ENCODE results near the gene STOM.
A peak's percentile ranks its signal among the peaks of the same experiment; 100 is the strongest.
"Not testable (repeated sequence)": the region's sequence is repeated elsewhere in the genome, so short reads cannot be mapped to it uniquely, and the experiment has no call there.

Gene STOM

GRCh38 chr9:121294151-121294743 lies 75.8 kb downstream of the STOM start:
- DNase-seq (ENCODE audit: low read depth): no peak
- no peak overlapping the region for H3K4me3 ChIP-seq (ENCODE audit: low read length)
- TF ChIP-seq, protein P1, sequence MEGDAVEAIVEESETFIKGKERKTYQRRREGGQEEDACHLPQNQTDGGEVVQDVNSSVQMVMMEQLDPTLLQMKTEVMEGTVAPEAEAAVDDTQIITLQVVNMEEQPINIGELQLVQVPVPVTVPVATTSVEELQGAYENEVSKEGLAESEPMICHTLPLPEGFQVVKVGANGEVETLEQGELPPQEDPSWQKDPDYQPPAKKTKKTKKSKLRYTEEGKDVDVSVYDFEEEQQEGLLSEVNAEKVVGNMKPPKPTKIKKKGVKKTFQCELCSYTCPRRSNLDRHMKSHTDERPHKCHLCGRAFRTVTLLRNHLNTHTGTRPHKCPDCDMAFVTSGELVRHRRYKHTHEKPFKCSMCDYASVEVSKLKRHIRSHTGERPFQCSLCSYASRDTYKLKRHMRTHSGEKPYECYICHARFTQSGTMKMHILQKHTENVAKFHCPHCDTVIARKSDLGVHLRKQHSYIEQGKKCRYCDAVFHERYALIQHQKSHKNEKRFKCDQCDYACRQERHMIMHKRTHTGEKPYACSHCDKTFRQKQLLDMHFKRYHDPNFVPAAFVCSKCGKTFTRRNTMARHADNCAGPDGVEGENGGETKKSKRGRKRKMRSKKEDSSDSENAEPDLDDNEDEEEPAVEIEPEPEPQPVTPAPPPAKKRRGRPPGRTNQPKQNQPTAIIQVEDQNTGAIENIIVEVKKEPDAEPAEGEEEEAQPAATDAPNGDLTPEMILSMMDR (IDR thresholded peaks at IDR 0.05; ENCODE audit: insufficient read depth, low read depth, low read length, missing control alignments): no peak

DNA sequence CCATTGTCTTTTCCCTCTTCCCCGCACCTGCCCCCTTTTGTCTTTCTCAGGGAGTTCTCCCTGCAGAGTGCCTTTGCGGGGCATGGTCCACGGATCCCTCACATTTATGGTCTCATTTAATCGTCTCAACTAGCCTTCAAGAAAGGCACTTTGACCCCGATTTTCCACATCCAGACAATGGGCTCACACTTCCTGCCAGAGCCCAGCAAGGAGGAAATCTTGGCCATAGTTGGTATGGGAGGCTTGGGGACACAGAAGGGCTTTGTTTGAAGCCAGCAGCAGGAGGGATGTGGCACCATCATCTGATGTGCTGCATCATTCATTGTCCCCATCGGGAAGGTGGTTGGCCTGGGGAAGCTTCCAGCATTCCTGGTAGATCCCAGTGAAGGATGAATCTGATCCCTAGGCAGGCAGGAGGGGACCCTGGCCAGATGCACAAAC lies 77.2 kb downstream of the STOM start:
- no peak for DNase-seq (ENCODE audit: low read depth)
- TF ChIP-seq, protein P1 (IDR thresholded peaks at IDR 0.05; ENCODE audit: insufficient read depth, low read depth, low read length, missing control alignments): no peak
- H3K4me3 ChIP-seq (ENCODE audit: low read length): no peak overlapping the region

DNA sequence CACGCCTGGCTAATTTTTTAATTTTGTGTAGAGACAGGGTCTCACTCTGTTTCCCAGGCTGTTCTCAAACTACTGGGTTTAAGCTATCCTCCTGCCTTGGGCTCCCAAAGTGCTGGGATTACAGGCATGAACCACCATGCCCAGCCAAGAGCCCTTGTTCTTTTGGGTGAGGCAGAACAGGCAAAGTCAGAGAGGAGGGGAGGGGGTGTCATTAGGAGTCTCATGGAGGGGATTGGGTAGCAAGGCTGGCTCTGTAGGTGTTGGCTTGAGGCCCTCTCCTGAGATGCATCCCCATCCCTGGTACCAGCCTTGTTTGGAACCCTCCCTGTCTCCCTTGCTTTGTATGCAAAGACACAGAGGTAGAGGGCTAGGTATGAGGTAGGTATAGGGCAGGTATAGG lies 78.0 kb downstream of the STOM start:
- TF ChIP-seq, protein P1 (IDR thresholded peaks at IDR 0.05; ENCODE audit: insufficient read depth, low read depth, low read length, missing control alignments): no peak
- DNase-seq (ENCODE audit: low read depth): no peak

DNA sequence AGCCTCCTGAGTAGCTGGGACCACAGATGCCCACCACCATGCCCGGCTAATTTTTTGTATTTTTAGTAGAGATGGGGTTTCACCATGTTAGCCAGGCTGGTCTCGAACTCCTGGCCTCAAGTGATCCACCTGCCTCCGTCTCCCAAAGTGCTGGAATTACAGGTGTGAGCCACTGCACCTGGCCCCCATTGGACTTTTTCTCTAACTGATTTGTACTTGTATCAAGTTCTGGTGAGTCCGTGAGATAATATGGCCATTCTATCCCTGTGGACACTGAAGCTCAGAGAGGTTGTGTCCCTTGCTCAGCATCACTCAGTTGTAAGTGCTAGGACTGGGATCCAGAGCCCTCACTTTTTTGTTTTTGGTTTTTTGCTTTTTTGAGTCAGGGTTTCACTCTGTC lies 78.5 kb downstream of the STOM start:
- not testable (repeated sequence) for DNase-seq (ENCODE audit: low read depth)

More for the DNA sequence above, 78.0 kb downstream of the STOM start:
- no peak overlapping the region for H3K4me3 ChIP-seq (ENCODE audit: low read length)

DNA sequence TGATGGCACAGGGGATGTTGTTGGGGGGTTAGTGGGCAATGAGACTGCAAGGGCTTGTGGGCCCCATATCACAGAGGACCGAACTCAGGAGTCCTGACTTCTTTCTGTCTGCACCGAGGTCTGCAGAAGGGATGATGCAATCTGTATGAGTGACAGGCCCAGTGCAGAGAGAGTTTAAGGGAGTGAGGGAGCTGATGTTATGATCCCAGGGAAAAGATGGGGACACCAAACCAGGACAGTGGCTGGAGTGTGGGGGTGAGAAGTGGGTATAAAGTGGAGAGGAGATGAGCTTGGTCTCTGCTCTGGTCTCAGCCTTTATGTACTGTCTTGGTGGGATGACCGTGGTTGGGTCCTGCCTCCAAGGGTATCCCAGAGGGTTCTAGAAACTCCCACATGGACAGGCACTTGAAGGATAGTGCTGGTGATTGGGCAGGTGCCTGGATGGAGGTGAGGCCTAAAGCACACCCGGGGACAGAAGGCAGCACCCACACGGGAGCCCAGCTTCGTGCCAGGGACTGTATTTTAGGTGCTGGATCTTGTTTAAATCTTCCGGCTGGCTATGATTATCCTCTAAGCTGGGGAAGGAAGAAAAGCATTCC lies 80.2 kb downstream of the STOM start:
- peak; percentile 38 for DNase-seq (ENCODE audit: low read depth)
- H3K4me3 ChIP-seq (ENCODE audit: low read length): no peak overlapping the region

More for the DNA sequence above, 78.5 kb downstream of the STOM start:
- H3K4me3 ChIP-seq (ENCODE audit: low read length): not testable (repeated sequence)

GRCh38 chr9:121289026-121289771 lies 80.9 kb downstream of the STOM start:
- no peak overlapping the region for H3K4me3 ChIP-seq (ENCODE audit: low read length)
- peak; percentile 84 for DNase-seq (ENCODE audit: low read depth)
- TF ChIP-seq, protein P1 (IDR thresholded peaks at IDR 0.05; ENCODE audit: insufficient read depth, low read depth, low read length, missing control alignments): no peak

More for the DNA sequence above, 80.2 kb downstream of the STOM start:
- TF ChIP-seq, protein P1 (IDR thresholded peaks at IDR 0.05; ENCODE audit: insufficient read depth, low read depth, low read length, missing control alignments): no peak

Data from epithelial cell of esophagus (primary cell).